Stomach smooth muscle (tissue), 2 donors: ENCODE results near the gene FKBP8.

Experiments
- H3K27ac ChIP-seq: one replicate; pipeline ENCODE4 v1.7.0; 2013; ENCODE audit warnings: mild to moderate bottlenecking, low read length, inconsistent platforms
- H3K27me3 ChIP-seq, 2 donors: one replicate each; pipeline ENCODE4 v1.7.0; 2013; ENCODE audit warnings: low read length in 2 of 2; ENCODE audit not compliant: insufficient read depth in 2 of 2, control insufficient read depth in 1 of 2
- H3K36me3 ChIP-seq, 2 donors: one replicate each; pipeline ENCODE4 v1.7.0; 2013; ENCODE audit warnings: low read length in 2 of 2; ENCODE audit not compliant: control insufficient read depth in 2 of 2, insufficient read depth in 2 of 2
- H3K4me1 ChIP-seq: one replicate; pipeline ENCODE4 v1.7.0; 2013; ENCODE audit warnings: low read length; ENCODE audit not compliant: control insufficient read depth, insufficient read depth
- H3K4me3 ChIP-seq, 2 donors: one replicate each; pipeline ENCODE4 v1.7.0; 2013; ENCODE audit warnings: low read length in 2 of 2
- H3K9ac ChIP-seq, 2 donors: one replicate each; pipeline ENCODE4 v1.7.0; 2013; ENCODE audit warnings: low read length in 2 of 2, mild to moderate bottlenecking in 1 of 2
- H3K9me3 ChIP-seq, 2 donors: one replicate each; pipeline ENCODE4 v1.7.0; 2013; ENCODE audit warnings: low read length in 2 of 2; ENCODE audit not compliant: control insufficient read depth in 2 of 2
- donor health status: healthy.
- donor health status: Pancreatic carcinoma.

FKBP8 gene

DNA sequence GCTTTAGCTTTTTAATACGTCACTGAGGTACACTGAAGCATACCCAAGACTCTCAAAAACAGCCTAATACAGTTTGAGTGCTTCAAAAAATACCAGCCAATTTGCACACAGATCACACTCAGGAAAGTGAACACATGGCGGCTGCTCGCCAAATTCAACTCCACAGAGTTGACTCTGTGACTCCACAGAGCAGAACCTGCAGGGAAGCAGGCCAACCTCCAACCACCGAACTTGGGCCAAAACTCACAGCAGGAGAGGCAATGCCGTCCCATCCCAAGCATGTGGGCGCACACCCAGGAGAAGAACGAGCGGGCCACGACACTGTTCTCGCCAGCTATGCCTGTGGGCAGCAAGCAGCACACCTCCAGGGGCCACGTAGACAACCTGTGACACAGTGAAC lies 42.6 kb downstream of the FKBP8 start:
- Histone ChIP-seq H3K27ac (peak overlapping the region; percentile 37), H3K4me3 (no peak overlapping the region), H3K4me1 (peaks cover 81% of the 10 kb centered on the region), H3K9ac (no peak overlapping the region), H3K27me3 (no peaks in the 10 kb centered on the region), H3K36me3 (no peaks in the 10 kb centered on the region), H3K9me3 (no peaks in the 10 kb centered on the region)

DNA sequence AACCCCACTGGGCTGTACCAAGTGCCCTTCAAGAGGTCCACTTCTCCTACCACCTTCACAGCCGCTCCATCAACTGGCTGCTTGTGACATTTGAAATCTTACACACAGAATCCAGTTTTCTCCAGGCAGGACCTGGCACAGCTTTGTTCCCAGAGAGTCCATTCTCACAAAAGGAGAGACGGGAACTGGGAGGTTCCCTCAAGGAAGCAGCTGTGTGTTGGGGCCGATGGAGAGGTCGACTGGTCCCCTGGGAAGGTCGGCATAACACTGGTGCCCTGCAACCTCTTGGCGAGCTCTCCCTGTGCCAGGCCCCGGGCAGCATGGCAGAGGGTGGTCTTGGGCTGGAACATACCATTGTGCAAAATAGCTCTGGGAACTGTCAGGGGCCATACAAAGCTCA lies 43.0 kb downstream of the FKBP8 start:
- H3K36me3 ChIP-seq, result no peaks in the 10 kb centered on the region
- H3K27ac ChIP-seq, result peak overlapping the region; percentile 37
- no peaks in the 10 kb centered on the region for H3K27me3 ChIP-seq
- peaks cover 78% of the 10 kb centered on the region for H3K4me1 ChIP-seq
- H3K9ac ChIP-seq, result no peak overlapping the region
- H3K4me3 ChIP-seq, result no peak overlapping the region
- H3K9me3 ChIP-seq, result no peaks in the 10 kb centered on the region

DNA sequence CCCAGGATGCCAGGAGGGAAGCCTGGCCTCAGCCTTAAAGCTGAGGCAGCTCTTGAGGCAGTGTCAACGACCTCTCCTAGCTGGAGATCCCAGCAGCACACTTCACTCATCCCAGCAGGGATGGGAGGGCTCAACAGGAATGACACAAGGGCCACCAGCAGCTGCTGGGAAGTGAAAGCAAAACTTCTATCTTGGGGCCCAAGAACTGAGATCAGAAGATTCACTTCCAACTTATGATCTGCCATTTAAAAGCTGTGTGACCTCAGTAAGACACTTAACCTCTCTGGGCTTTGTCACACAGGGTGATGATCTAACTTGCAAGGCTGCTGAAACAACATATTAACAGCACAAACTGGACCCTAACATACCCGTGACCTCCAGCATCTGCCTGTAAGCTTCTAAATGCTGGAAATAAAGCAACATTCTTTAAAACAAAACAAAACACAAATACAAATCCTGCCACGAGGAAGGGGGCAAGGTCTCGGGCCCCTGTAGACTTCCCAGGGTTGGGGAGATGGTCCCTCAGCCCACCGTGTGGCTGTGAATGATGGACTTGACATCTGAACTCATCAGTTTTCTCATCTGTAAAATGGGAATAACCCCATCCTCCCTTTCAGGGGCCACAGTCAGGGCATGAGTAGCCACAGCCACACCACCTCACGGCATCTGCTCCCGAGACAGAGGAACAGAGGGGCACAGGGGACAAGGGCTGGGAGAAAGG lies 44.2 kb downstream of the FKBP8 start:
- Histone ChIP-seq H3K9me3 (no peaks in the 10 kb centered on the region), H3K4me1 (peaks cover 67% of the 10 kb centered on the region), H3K4me3 (no peak overlapping the region), H3K9ac (no peak overlapping the region), H3K36me3 (no peaks in the 10 kb centered on the region), H3K27me3 (no peaks in the 10 kb centered on the region), H3K27ac (no peak overlapping the region)

DNA sequence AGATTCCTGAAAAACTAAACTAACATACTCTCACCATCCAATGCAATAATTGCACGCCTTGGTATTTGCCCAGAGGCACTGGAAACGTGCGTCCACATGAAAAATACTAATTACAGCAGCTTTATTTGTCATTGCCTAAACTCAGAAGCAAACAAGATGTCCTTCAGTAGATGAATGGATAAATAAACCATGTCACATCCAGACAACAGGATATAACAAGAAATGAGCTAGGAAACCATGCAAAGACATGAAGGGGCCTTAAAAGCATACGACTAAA lies 46.5 kb downstream of the FKBP8 start:
- peaks cover 56% of the 10 kb centered on the region for H3K4me1 ChIP-seq
- H3K9me3 ChIP-seq, result no peaks in the 10 kb centered on the region
- H3K4me3 ChIP-seq, result no peak overlapping the region
- no peaks in the 10 kb centered on the region for H3K27me3 ChIP-seq
- H3K9ac ChIP-seq, result no peak overlapping the region
- no peak overlapping the region for H3K27ac ChIP-seq
- no peaks in the 10 kb centered on the region for H3K36me3 ChIP-seq

DNA sequence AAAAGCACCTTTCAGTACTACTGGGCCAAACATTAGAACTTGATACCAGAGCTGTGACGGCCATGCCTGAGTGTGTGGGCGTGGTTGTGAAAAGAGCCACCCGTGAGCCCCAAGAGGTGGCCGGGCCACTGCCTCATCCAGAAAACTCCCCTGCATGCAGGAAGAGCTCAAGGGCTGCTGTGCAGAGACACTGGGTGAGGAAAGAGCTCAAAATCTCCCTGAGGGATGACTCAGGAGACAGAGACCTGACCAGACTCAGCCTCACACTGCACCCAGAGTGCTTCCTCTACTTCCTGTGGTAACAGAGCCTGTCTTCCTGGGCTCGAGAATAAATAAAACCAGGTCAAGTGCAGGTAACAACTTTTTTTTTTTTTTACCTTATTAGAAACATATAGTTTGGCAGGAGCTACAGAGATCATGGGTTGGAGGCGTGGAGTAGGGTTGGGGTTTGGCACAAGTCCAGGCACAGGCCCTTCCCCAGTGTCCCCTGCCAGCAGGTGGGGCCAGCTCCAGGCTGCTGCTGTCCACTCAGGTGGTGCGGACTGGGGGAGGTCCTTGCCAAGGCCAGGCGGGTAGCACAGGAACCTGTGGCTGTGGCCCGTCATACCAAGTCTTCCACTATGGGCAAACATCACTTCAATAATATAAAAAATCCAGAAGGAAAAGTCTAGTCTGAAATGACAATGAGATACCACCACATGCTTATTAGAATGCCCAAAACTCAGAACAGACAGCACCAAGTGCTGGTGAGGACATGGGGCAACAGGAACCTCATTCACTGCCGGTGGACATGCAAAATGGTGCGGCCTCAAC lies 47.0 kb downstream of the FKBP8 start:
- Histone ChIP-seq H3K4me3 (no peak overlapping the region), H3K9ac (no peak overlapping the region), H3K27ac (no peak overlapping the region)

DNA sequence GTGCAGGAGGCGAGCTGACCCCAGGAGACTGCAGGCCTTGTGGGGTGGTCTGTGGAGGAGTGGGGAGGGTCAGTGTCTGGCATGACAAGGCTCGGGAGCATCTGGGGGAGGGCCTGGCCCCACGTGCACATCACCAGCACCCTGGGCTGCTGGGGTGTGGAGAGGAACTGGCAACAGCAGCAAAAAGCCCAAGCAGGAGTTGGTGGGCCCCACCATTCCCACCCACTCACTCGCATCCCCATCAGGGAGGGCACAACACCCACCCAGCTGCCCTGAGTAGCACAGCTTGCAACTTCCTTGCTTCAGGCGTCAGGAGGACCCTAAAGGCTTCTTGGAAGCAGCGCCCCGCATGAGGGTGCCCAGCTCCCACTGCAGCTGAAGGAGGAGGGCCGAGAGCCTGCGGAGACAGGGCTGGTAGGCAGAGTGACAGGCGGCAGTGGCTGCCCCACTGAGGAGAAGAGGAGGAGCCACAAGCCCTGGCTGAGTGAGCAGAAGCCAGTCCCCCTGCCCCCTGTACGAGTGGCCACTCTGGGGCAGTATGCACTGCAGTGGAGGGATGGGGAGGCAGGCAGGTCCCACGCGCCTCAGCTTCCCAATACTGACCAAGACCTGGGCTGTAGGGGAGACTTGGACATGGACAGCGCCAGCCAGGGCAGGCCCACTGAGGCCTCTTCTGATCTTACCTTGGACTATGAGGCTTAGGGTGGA lies 48.0 kb downstream of the FKBP8 start:
- H3K4me3 ChIP-seq, result no peak overlapping the region
- no peak overlapping the region for H3K27ac ChIP-seq
- no peaks in the 10 kb centered on the region for H3K9me3 ChIP-seq
- no peaks in the 10 kb centered on the region for H3K36me3 ChIP-seq
- no peaks in the 10 kb centered on the region for H3K27me3 ChIP-seq
- H3K9ac ChIP-seq, result peak overlapping the region in 1 of 2 donors; percentile 13
- peaks cover 40% of the 10 kb centered on the region for H3K4me1 ChIP-seq

More for the DNA sequence above, 47.0 kb downstream of the FKBP8 start:
- Histone ChIP-seq H3K9me3 (no peaks in the 10 kb centered on the region), H3K36me3 (no peaks in the 10 kb centered on the region), H3K4me1 (peaks cover 50% of the 10 kb centered on the region), H3K27me3 (no peaks in the 10 kb centered on the region)

DNA sequence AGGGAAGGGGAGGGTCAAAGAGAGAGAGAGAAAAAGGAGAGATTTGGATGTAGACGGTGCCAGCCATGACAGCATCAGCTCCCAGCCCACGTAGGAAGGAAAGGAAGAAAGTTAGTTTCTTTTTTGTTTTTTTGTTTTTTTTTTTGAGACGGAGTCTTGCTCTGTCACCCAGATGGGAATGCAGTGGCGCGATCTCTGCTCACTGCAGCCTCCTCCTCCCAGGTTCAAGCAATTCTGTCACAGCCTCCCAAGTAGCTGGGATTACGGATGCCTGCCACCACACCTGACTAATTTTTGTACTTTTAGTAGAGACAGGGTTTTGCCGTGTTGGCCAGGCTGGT lies 49.1 kb downstream of the FKBP8 start:
- H3K36me3 ChIP-seq, result no peaks in the 10 kb centered on the region
- no peaks in the 10 kb centered on the region for H3K27me3 ChIP-seq
- H3K27ac ChIP-seq, result no peak overlapping the region
- H3K4me3 ChIP-seq, result no peak overlapping the region
- H3K9ac ChIP-seq, result no peak overlapping the region
- H3K4me1 ChIP-seq, result peaks cover 36% of the 10 kb centered on the region
- H3K9me3 ChIP-seq, result no peaks in the 10 kb centered on the region

DNA sequence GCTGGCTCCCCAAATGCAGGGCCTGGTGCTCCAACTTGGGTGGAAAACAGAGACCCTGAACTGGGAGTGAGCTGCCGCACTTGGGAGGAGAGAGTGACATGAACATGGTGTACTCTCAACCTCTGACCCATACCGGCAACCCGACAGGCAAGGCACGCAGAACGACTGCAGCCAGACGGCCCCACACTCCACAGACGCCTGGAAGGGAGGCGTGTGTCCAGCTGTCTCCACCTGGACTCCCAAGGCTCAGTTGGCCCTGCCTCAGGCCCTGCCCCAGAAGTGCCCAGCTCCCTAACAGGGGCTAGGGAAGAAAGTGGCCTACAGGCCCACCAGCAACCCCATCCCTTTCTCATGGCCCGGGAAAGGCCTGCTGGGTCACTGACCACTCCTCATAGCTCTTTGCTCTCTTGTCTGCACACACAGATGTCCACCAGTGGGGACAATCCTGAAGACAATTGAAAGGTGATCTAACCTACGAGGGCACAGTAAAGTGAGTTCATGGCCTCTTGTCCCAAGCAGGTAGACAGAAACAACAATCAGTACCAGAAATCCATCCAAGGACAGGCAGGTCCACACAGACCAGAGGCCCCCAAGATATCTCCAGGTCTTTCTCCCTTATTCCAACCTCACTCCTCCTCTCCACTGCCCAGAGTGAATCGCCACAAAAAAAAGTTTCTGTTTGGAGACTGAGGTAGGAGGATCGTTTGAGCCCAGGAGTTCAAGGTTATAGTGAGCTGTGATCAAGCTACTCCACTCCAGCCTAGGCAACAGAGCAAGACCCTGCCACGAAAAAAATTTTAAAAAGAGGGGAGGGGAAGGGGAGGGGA lies 49.7 kb downstream of the FKBP8 start:
- no peak overlapping the region for H3K9ac ChIP-seq
- H3K4me3 ChIP-seq, result no peak overlapping the region
- peaks cover 37% of the 10 kb centered on the region for H3K4me1 ChIP-seq
- no peak overlapping the region for H3K27ac ChIP-seq
- no peaks in the 10 kb centered on the region for H3K9me3 ChIP-seq
- no peaks in the 10 kb centered on the region for H3K36me3 ChIP-seq
- H3K27me3 ChIP-seq, result no peaks in the 10 kb centered on the region

DNA sequence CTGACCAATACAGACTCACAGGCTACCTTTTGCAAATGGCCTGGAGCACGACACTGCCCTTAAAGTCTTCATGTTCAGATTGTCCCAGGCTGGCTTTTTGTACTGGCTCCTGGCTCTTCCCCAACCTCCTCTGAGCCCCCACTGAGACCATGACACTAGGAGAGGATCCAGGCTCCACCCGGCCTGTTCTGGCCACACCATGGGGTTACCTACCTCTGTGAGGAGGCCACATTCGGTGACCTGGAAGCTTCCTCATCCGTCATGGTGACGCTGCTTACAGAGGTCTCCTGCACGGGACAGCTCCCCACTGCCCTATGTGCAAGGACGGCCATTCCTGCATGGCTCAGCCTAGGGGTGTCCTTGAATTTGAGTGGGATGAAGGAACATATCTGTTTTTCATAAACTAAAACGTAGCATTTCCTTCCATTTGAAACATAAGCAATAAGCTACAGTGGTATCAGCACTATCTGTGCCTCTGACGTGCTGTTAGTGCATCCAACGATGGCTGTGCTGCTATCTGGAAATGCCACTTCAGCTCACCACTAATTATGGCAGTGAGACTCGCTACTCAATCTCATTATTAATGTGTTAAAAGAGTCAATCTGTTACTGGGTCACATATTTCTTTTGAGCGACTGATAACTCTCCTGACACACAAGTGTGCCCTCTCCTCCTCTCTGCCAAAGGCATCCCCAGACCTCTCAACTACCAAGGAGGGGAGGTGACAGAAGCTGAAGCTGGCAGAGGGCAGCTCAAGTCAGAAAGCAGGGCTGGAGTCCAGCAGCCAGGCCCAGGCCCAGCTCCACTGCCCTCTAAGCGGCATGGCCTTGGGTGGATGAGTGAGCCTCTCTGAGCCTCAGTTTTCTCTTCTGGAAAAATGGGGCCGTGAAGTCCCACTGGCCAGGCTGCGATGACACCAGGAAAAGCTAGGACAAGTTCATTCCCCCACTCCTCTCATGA lies 51.1 kb downstream of the FKBP8 start:
- no peak overlapping the region for H3K9ac ChIP-seq
- no peak overlapping the region for H3K27ac ChIP-seq
- no peaks in the 10 kb centered on the region for H3K9me3 ChIP-seq
- peaks cover 46% of the 10 kb centered on the region for H3K4me1 ChIP-seq
- H3K36me3 ChIP-seq, result no peaks in the 10 kb centered on the region
- H3K4me3 ChIP-seq, result no peak overlapping the region
- H3K27me3 ChIP-seq, result no peaks in the 10 kb centered on the region

DNA sequence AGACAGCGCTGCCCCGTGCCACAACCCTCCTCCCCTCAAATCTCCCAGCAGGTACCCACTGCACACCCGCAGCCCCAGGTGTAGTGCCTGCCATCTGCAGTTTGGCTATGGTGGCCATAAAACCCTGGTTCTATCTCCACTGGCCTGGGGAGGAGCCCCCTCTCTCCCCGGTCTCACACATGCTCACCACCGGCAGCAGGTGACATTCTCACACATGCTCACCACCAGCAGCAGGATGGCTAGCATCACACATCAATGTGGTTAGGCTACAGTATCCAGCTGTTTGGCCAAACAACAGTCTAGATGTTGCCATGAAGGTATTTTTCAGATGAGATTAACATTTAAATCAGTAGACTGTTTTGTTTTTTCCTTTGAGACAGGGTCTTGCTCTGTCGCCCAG lies 52.6 kb downstream of the FKBP8 start:
- Histone ChIP-seq H3K9ac (no peak overlapping the region), H3K36me3 (no peaks in the 10 kb centered on the region), H3K4me3 (no peak overlapping the region), H3K4me1 (peaks cover 50% of the 10 kb centered on the region), H3K9me3 (no peaks in the 10 kb centered on the region), H3K27ac (no peak overlapping the region), H3K27me3 (no peaks in the 10 kb centered on the region)
